Stimulated activated CD8-positive, alpha-beta memory T cell treated with anti-CD3 and anti-CD28 coated beads, Interleukin-7, amount 100 ng/mL, for 4 hours (primary cell): ENCODE data around the gene PEX3.
"Not testable (repeated sequence)": the region's sequence is repeated elsewhere in the genome, so short reads cannot be mapped to it uniquely, and the experiment has no call there.

Experiments
- DNase-seq, 2 donors: peaks; one replicate each; pipeline ENCODE4 v3.0.0-alpha.2; 2020; ENCODE audit warnings: low read depth in 2 of 2

Gene PEX3

DNA sequence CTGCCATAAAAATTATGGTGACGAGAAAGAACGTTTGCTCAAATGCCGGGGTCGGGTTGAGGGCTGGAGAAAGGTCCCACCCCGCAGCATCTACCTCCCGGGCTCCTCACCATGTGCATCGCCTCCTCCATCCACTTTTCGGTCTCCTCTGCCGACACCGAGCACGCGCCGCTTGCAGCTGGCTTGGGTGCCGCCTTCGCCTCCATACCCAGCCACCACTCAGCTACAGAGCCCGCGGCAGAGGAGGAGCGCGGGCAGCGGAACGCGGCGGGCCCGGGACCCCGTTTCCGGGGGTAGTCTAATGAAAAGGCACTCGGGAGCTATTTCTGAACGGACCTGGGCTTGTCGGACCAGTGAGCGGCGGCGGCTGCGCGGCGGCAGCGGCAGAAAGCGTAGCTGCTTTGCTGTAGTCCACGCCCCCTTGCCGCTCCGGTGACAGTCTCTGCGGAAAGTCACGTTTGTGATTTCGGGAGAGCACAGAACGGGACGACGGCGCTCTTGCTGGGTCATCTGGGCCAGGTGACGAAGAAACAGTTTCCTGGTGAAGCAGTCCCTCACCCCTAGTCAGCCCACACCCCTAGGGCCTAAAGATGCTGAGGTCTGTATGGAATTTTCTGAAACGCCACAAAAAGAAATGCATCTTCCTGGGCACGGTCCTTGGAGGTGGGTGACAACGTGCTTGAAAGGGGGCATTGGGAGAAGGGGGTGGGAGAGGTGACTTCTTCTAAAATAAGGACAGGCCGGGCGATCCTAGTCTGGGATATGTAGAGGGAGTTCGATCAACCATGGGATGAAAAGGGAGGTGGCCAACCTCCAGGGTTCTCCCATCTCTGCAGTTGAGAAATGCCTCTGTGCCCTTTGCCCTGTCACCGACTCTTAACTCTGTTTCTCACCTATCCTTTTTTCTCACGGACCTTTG, at the start of gene PEX3, which contains the start of gene ADAT2:
Gene PEX3 (plus strand): TSS at position 353 of the 919 bp plus-strand sequence. CDS start 238 bp downstream, at position 591.
Gene ADAT2 (minus strand): TSS at position 243 of the 919 bp plus-strand sequence. CDS start 37 bp downstream, at position 206.
- peak; percentile 85 to 91 for DNase-seq

GRCh38 chr6:143401068-143401446, 49.5 kb upstream of the PEX3 start:
- no peak for DNase-seq

DNA sequence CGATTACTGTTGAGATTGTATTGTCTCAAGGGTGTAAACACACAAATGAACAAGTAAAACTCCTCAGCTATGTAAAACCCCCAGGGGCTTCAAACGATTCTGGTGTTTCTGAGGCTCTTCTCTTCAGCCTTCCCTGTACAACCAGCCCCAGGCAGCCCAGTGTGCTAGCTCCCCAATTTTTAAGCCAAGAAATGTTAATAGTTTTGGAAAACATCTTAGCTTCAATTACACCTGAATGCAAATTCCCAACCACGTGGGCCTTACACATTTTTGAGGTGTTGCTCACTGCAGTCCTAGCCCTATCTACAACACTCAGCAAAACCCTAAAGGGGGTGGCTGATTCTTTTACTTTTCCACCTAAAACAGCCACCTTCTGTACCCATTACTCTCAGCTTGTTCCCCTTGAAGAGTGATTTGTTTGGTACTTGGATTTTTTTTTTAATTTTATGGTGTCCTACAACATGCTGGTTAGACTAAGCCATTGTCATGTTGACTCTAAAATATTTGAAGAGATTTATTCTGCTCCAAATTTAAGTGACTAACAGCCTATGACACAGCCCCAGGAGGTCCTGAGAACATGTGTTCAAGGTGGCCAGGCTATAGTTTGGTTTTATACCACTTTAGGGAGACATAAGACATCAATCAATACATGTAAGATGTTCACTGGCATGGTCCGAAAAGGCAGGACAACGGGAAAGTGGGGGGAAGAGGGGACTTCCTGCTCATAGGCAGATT, 48.8 kb upstream of the PEX3 start:
- no peak for DNase-seq

- DNase-seq = no peak
Measured at GRCh38 chr6:143402721-143403336, 47.8 kb upstream of the PEX3 start.

DNA sequence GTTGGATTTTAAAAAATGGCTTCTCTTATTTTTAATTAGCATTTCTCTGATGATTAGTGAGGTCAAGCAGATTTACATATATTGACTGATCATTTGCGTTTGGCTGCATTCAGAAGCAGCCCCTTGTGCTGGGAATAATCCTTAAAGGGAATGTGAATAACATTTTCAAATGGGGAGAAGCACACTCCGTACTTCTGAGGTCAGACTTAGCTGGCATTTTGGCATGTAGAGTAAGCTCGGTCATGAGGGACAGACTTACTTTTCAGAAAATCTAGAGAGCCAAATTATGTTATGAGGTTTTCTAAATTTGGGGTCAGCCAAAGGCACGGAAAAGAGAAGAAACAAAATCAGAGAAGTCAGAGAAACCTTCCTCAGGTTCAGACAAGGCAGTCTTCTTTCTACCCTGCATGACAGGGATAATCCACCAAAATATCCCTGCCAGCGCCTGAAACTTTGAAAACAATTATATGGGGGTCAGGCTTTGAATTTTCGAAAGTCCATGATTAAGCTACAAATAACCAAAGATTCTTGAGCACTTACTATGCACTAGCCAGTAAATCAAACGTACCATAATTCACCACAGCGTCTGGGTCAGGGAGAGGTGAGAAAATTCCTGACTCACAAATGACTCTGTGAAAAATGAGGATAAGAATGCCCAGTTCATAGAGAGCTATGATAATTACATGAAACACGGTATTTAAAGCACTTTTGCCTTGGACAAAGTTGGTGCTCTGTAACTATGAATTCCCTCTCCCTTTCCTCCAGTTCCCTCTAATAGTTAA, 45.0 kb upstream of the PEX3 start:
- no peak for DNase-seq

- no peak for DNase-seq
Measured at GRCh38 chr6:143406673-143407072, 43.9 kb upstream of the PEX3 start.

DNA sequence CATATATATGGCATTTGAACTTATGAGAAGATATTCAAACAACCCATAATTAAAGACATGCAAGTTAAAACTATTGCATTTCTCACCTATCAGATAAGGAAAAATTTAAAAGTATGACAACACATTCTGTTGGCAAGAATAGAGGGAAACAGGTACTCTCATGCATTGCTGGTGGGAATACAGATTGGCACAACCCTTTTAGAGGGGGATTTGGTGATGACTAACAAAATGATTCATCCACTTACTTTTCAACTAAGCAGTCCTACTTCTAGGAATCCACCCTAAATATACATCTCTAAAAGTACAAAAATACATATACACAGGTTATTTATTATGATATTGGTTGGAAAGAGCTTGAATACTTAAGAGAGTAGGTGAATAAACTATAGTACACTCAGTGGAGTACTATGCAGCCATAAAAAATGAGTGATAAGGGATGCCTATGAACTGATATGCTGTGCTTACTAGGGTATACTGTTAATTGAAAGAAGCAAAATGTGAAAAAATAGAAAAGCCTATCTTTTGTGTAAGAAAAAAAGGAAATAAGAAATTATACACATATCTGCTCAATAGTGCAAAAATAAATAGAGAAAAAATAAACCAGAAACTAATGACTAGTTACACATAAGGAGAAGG, 42.3 kb upstream of the PEX3 start:
- DNase-seq = no peak

GRCh38 chr6:143408787-143409162, 41.8 kb upstream of the PEX3 start:
- DNase-seq = no peak

DNA sequence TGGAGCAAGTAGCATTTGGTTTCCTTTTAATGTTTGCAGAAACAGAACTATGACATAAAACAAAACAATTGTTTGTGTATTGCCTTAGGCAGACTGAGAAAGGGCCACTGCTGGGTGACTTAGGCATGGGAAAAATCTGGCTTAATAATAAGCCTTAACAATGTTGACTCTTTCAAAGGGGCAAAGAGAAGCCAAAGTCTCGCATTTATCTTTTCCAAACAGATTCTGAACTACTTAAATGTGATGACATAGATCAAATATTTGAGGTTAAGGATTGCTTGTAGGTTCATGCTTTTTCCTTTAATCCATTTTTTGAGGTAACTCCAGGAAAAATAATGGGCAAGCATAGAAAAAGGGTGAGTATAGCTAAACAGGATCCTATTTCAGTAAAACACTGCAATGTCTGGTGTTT, 39.7 kb upstream of the PEX3 start:
- no peak for DNase-seq

DNA sequence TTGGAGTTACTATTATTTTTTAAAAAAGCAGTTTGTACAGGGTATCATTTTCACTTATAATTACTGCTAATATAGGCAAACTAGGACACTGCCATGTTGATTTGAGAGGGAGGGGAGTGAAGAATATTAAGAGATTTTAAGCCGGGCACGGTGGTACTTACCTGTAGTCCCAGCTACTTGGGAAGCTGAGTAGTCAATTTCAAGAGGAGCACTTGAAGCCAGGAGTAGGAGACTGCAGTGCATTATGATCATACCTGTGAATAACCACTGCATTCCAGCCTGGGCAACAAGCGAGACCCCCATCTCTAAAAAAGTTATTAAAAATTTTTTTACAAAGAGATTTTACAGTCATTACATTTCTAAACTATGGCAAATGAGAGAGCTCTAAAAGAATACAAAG, 35.8 kb upstream of the PEX3 start:
- DNase-seq = no peak

DNA sequence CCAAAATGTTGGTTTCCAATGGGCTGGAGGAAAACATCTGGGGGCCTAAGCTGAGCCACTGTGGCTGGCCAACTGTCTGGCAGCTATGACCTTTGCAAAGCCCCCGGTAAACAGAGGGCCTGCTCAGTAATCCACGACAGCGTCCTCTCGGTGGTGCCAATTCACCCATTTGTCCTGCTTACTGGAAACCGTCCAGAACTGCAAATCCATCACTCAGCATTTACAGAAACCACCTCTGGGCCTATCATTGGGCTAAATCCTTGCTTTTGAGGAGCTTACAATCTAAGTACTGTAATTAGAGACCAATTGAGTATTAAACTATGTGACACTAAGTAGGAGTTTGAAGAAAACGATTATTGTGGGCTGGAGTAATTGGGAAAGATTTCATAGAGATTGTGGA, 31.1 kb upstream of the PEX3 start:
- no peak for DNase-seq

- no peak for DNase-seq
Measured at GRCh38 chr6:143426026-143426425, 24.6 kb upstream of the PEX3 start.

GRCh38 chr6:143427109-143427817, 23.3 kb upstream of the PEX3 start:
- peak; percentile 48 to 50 for DNase-seq

GRCh38 chr6:143429970-143430369, 20.6 kb upstream of the PEX3 start:
- no peak for DNase-seq

GRCh38 chr6:143431226-143431625, 19.4 kb upstream of the PEX3 start:
- DNase-seq = no peak

GRCh38 chr6:143432588-143432987, 18.0 kb upstream of the PEX3 start:
- DNase-seq = no peak

DNA sequence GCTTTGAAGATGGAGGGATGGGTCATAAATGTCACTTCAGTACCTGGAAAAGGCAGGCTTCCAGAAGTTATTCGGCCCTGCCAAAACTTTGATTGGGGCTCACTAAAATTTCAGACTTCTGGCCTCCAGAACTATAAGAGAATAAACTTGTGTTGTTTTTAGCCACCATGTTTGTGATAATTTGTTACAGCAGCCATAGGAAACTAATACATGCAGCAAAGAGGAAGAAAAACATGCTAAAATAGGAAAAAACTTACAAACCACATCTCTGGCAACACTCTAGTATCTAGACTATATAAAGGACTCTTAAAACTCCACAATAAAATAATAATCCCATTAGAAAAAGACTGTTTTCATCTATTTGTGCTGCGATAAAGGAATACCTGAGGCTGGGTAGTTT, 9.6 kb upstream of the PEX3 start:
- DNase-seq = no peak

DNA sequence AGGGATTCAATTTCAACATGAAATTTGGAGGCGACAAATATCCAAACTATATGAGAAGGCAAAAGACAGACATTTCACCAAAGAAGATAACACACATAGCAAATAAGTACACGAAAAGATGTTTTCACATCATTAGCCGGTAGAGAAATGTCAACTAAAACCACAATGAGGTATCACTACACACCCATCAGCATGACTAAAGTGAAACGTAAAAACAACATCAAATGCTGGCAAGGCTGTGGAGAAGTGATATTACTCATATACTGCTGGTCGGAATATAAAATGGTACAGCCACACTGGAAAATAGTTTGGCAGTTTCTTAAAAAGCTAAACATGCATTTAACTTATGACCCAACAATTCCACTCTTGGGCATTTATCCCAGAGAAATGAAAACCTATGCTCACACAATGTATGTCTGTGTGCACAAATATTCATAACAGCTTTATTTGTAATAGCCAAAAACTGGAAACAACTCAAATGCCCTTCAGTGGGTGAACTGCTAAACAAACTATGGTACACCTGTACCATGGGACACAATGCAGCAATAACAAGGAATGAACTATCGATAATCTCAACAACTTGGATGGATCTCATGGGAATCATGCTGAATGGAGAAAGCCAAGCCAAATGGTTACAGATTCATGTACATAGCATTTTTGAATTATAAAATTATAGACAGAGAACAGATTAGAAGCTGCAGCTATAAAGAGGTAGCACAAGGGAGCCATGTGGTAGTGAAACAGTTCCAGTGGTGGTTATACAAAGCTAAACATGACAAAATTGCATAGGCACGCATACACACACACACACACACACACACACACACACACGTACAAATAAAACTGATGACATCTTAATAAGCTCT, 8.7 kb upstream of the PEX3 start:
- no peak for DNase-seq

DNA sequence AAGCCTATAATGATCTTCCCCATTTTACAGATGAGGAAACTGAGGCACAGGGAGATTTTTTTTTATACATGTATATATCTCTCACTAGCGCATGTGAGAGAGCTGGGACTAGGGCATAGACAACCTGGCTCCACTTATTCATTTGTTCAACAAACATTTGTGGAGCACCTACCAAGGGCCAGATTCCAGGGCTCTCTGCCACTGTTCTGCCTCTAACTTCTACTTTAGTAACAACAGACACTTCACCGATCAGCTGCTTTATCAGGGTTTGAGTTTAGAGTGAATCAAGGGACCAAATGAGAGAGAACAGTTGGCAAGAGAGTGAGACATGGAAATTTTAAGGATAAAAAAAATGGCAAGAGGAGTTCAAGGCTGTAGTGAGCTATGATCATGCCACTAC, 7.5 kb upstream of the PEX3 start:
- no peak for DNase-seq

DNA sequence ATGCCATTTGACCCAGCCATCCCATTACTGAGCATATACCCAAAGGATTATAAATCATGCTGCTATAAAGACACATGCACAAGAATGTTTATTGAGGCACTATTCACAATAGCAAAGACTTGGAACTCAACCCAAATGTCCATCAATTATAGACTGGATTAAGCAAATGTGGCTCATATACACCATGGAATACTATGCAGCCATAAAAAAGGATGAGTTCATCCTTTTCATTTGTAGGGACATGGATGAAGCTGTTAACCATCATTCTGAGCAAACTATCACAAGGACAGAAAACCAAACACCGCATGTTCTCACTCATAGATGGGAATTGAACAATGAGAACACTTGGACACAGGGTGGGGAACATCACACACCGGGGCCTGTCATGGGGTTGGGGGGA, 2.7 kb upstream of the PEX3 start:
- DNase-seq = not testable (repeated sequence)
